Spleen (tissue), 13 donors: ENCODE measurements around the gene SRPX. TPM values are rescaled to one million over a fixed set of nuclear protein-coding genes. Genes with fewer than 3 reads are reported as not detected.

Experiments used
- DNase-seq: peaks from one replicate; pipeline ENCODE4 v3.0.0-alpha.2; 2020
- H3K27ac ChIP-seq, 8 donors: fragments of 200-600 bp; sonication (generic) in 7 of 8; 1 replicate in 4 of 8; 2 replicates in 4 of 8; pipeline versions ENCODE4 v1.5.0 to v1.8.0; 2016 to 2021; ENCODE audit warnings: inconsistent platforms in 4 of 8, mild to moderate bottlenecking in 4 of 8, moderate library complexity in 1 of 8
- H3K27me3 ChIP-seq, 7 donors: fragments of 200-600 bp; sonication (generic) in 6 of 7; replicated peaks in 1 of 7; 1 replicate in 4 of 7; 2 replicates in 3 of 7; pipeline versions ENCODE4 v1.5.0 to v1.8.0; 2016 to 2021; ENCODE audit warnings: inconsistent platforms in 3 of 7, mild to moderate bottlenecking in 1 of 7
- H3K36me3 ChIP-seq, 6 donors: fragments of 200-600 bp; sonication (generic) in 5 of 6; 1 replicate in 4 of 6; 2 replicates in 2 of 6; pipeline versions ENCODE4 v1.5.0 to v1.8.0; 2016 to 2021; ENCODE audit warnings: inconsistent platforms in 2 of 6
- H3K4me1 ChIP-seq, 6 donors: fragments of 200-600 bp; sonication (generic) in 5 of 6; 1 replicate in 3 of 6; 2 replicates in 3 of 6; pipeline versions ENCODE4 v1.5.0 to v1.8.0; 2016 to 2021; ENCODE audit warnings: inconsistent platforms in 3 of 6
- H3K4me3 ChIP-seq, 8 donors: fragments of 200-600 bp; sonication (generic) in 7 of 8; 1 replicate in 4 of 8; 2 replicates in 4 of 8; pipeline versions ENCODE4 v1.5.0 to v1.8.0; 2016 to 2021; ENCODE audit warnings: inconsistent platforms in 4 of 8, mild to moderate bottlenecking in 4 of 8, moderate library complexity in 2 of 8
- H3K9me3 ChIP-seq, 8 donors: fragments of 200-600 bp; sonication (generic) in 7 of 8; 1 replicate in 4 of 8; 2 replicates in 4 of 8; pipeline versions ENCODE4 v1.5.0 to v1.8.0; 2016 to 2021; ENCODE audit warnings: inconsistent platforms in 4 of 8
- CTCF ChIP-seq, 11 experiments: fragments of 200-600 bp in 7 of 11; fragments of 450-650 bp in 4 of 11; sonication (generic) in 4 of 11; IDR thresholded peaks in 8 of 11; conservative IDR thresholded peaks in 3 of 11; 1 replicate in 7 of 11; 2 replicates in 4 of 11; pipeline versions ENCODE4 v1.4.0 to v1.8.0; 2016 to 2021; ENCODE audit warnings: antibody characterized with exemption in 11 of 11, inconsistent platforms in 4 of 11, mild to moderate bottlenecking in 1 of 11
- POLR2A ChIP-seq, 3 donors: fragments of 450-650 bp; IDR thresholded peaks; one replicate each; pipeline ENCODE4 v1.5.1; 2017; ENCODE audit warnings: antibody characterized with exemption in 3 of 3, mild to moderate bottlenecking in 1 of 3
- POLR2AphosphoS5 ChIP-seq, 3 donors: sonication (generic); formaldehyde crosslinking; IDR thresholded peaks; one replicate each; pipeline ENCODE4 v1.5.1; 2017; ENCODE audit warnings: antibody characterized with exemption in 3 of 3
- WGBS, 5 donors: extraction: QIAGEN DNeasy Blood & Tissue Kit in 3 of 5; methylation state at CpG; one replicate each; pipeline versions ENCODE4 v1.1.5 to v1.1.7; 2013 to 2018; 5-methylcytosine and 5-hydroxymethylcytosine counted together
- intact Hi-C: fragments of 100-400 bp; cut with DNase I; formaldehyde crosslinking; loops from one replicate; pipeline ENCODE4 v1.15.0; 2023; ENCODE audit warnings: low total_unique reads
- long read RNA-seq, 2 donors: transcript quantifications; one replicate each; lab custom pipeline, GENCODE V29; 2026
- polyA plus RNA-seq, 3 donors: library from polyadenylated mRNA; stranded (reverse); fragments of 200-250 nt; gene quantifications; one replicate each; pipeline ENCODE4 v1.2.1, GENCODE V29; 2013
- total RNA-seq, 7 donors: library from RNA; depleted of rRNA in 3 of 7; stranded (reverse); fragments of >200 nt in 3 of 7; fragmentation: NEBNext Ultra II Directional in 4 of 7; extraction: Animal tissue kit (Norgen Biotek cat#: 25700) in 4 of 7; gene quantifications; one replicate each; pipeline versions ENCODE4 v1.1.0 to v1.2.1, GENCODE V29; 2016 to 2021
- donor health status: healthy with polysubstance abuse.
- donor health status: DM: no; HTN: no; CAD: no; lungs with moderate emphysema.
- donor health status: DM: no; HTN: no; CAD: no.
- donor health status: Bipolar disorder and iron deficiency.
- donor health status: healthy.
- donor health status: DM: no; HTN: no; CAD: no.
- donor health status: DM: yes; HTN: yes; CAD: no.

SRPX gene
- total RNA-seq = 1 to 10 TPM; 1.3 to 4.9 (median 1.8) TPM
- 10 to 100 TPM in 1 of 3 donors, 1 to 10 TPM in 1, under 1 TPM in 1; 0.50 to 10.3 (median 4.1) TPM for polyA plus RNA-seq
- long read RNA-seq, donor 1, transcript SRPX-201 (10 exons, 1,874 nt) = major isoform, 7 of 7 reads
- long read RNA-seq, donor 1, partial matches to known transcripts = 0 of 7 reads
- long read RNA-seq, donor 1, other reads (novel, unspliced or antisense) = 0 of 7 reads
- long read RNA-seq, donor 2, partial matches to known transcripts = 0 of 4 reads
- long read RNA-seq, donor 2, other reads (novel, unspliced or antisense) = 0 of 4 reads

GRCh38 chrX:38220415-38221390 lies at the start of gene SRPX:
Gene SRPX, minus strand, starts transcription at chrX:38220871. Its CDS starts 79 bp downstream, at chrX:38220792.
- intact Hi-C loops = no loop called here
- Histone ChIP-seq H3K9me3 (no peaks in the 10 kb centered on the region), H3K4me3 (peak within 1 kb of the TSS in 6 of 8 donors; percentile 17 to 59 (median 26)), H3K27ac (no peak within 1 kb of the TSS), H3K27me3 (peaks cover 0 to 78% (median 26%) of the 10 kb centered on the region in 7 donors), H3K4me1 (peaks cover 0 to 15% (median 6%) of the 10 kb centered on the region in 6 donors), H3K36me3 (no peaks in the 10 kb centered on the region)
- WGBS, 5 donors = 4 to 52% (median 13%) methylated on average over 15 to 76 of the region's 76 CpGs
- DNase-seq = peak; percentile 63
- TF ChIP-seq POLR2A (IDR thresholded peaks at IDR 0.05) (no peak), CTCF (IDR thresholded peaks at IDR 0.05 in 8 of 11, conservative IDR thresholded peaks at IDR 0.05 in 3 of 11) (no peak), POLR2AphosphoS5 (IDR thresholded peaks at IDR 0.05) (no peak)

GRCh38 chrX:38268011-38268410 lies 47.3 kb upstream of the SRPX start:
- DNase-seq = no peak
- 76 to 96% (median 82%) methylated on average over 3 of the region's 3 CpGs for WGBS, 5 donors
- Histone ChIP-seq H3K4me1 (no peaks in the 10 kb centered on the region), H3K36me3 (peaks cover 0 to 9% (median 0%) of the 10 kb centered on the region in 6 donors), H3K4me3 (no peak overlapping the region), H3K9me3 (no peaks in the 10 kb centered on the region), H3K27ac (no peak overlapping the region), H3K27me3 (peaks cover 0 to 8% (median 0%) of the 10 kb centered on the region in 7 donors)
- TF ChIP-seq POLR2AphosphoS5 (IDR thresholded peaks at IDR 0.05) (no peak), POLR2A (IDR thresholded peaks at IDR 0.05) (no peak), CTCF (IDR thresholded peaks at IDR 0.05 in 8 of 11, conservative IDR thresholded peaks at IDR 0.05 in 3 of 11) (no peak)
- intact Hi-C loops = no loop called here

GRCh38 chrX:38262715-38263620 lies 42.3 kb upstream of the SRPX start:
- H3K36me3 ChIP-seq = no peaks in the 10 kb centered on the region
- intact Hi-C loops = no loop called here
- H3K4me1 ChIP-seq = no peaks in the 10 kb centered on the region
- no peaks in the 10 kb centered on the region for H3K9me3 ChIP-seq
- no peak overlapping the region for H3K4me3 ChIP-seq
- TF ChIP-seq CTCF (IDR thresholded peaks at IDR 0.05 in 8 of 11, conservative IDR thresholded peaks at IDR 0.05 in 3 of 11) = no peak
- TF ChIP-seq POLR2A (IDR thresholded peaks at IDR 0.05) = no peak
- TF ChIP-seq POLR2AphosphoS5 (IDR thresholded peaks at IDR 0.05) = no peak
- H3K27ac ChIP-seq = no peak overlapping the region
- H3K27me3 ChIP-seq = peaks cover 0 to 8% (median 0%) of the 10 kb centered on the region in 7 donors
- no peak for DNase-seq
- 90 to 97% (median 92%) methylated on average over 9 of the region's 9 CpGs for WGBS, 5 donors
